T-helper 1 cell treated with Interleukin-12 subunit alpha and Interleukin-12 subunit beta and Interleukin-4 antibody, amounts not matched to agents 30 μg/mL and 1 μg/mL, for 36 hours (primary cell): ENCODE measurements around the gene MGLL.

Experiments
- H3K27ac Mint-ChIP-seq: one replicate; pipeline ENCODE4 v1.8.0; 2021; ENCODE audit warnings: mild to moderate bottlenecking, mixed read lengths
- H3K27me3 Mint-ChIP-seq: one replicate; pipeline ENCODE4 v1.8.0; 2021; ENCODE audit warnings: low read depth, mixed read lengths
- H3K36me3 Mint-ChIP-seq: one replicate; pipeline ENCODE4 v1.8.0; 2021; ENCODE audit warnings: low read depth, mixed read lengths
- H3K4me1 Mint-ChIP-seq: one replicate; pipeline ENCODE4 v1.8.0; 2021; ENCODE audit warnings: low read depth, mixed read lengths
- H3K4me3 Mint-ChIP-seq: one replicate; pipeline ENCODE4 v1.8.0; 2021; ENCODE audit warnings: mild to moderate bottlenecking, moderate library complexity, mixed read lengths
- H3K9me3 Mint-ChIP-seq: one replicate; pipeline ENCODE4 v1.8.0; 2021; ENCODE audit warnings: mixed read lengths

The MGLL gene

GRCh38 chr3:127772827-127773751, 49.2 kb downstream of the MGLL start:
- peaks cover 8% of the 10 kb centered on the region for H3K9me3 Mint-ChIP-seq
- H3K4me3 Mint-ChIP-seq: no peak overlapping the region
- H3K27ac Mint-ChIP-seq: no peak overlapping the region
- peaks cover 1% of the 10 kb centered on the region for H3K36me3 Mint-ChIP-seq
- peaks cover 1% of the 10 kb centered on the region for H3K4me1 Mint-ChIP-seq
- no peaks in the 10 kb centered on the region for H3K27me3 Mint-ChIP-seq

GRCh38 chr3:127772273-127772672, 50.0 kb downstream of the MGLL start:
- Mint-ChIP-seq H3K9me3 (peaks cover 8% of the 10 kb centered on the region), H3K4me3 (no peak overlapping the region), H3K36me3 (peaks cover 1% of the 10 kb centered on the region), H3K27ac (no peak overlapping the region), H3K27me3 (no peaks in the 10 kb centered on the region), H3K4me1 (peaks cover 1% of the 10 kb centered on the region)

DNA sequence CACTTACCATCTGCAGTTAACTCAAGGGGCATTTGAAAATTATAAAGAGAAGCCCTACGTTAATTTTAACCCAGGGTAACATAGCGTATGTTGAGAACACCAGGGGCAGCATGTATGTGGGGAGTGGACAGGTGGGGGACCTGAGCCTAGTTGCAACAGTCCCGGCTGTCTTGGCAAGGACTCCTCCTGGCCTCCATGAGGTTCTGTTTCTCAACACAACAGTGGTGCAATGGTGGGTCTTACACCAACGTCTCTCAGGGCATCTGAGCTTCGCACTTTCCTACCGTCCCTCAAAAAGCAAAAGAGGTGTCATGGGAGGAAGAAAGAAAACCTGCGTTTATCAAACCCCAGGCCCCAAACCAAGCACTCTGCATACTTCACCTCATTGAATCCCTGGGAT, 50.6 kb downstream of the MGLL start:
- Mint-ChIP-seq H3K9me3 (peaks cover 4% of the 10 kb centered on the region), H3K4me3 (no peak overlapping the region), H3K27me3 (no peaks in the 10 kb centered on the region), H3K27ac (no peak overlapping the region), H3K4me1 (no peaks in the 10 kb centered on the region), H3K36me3 (no peaks in the 10 kb centered on the region)

DNA sequence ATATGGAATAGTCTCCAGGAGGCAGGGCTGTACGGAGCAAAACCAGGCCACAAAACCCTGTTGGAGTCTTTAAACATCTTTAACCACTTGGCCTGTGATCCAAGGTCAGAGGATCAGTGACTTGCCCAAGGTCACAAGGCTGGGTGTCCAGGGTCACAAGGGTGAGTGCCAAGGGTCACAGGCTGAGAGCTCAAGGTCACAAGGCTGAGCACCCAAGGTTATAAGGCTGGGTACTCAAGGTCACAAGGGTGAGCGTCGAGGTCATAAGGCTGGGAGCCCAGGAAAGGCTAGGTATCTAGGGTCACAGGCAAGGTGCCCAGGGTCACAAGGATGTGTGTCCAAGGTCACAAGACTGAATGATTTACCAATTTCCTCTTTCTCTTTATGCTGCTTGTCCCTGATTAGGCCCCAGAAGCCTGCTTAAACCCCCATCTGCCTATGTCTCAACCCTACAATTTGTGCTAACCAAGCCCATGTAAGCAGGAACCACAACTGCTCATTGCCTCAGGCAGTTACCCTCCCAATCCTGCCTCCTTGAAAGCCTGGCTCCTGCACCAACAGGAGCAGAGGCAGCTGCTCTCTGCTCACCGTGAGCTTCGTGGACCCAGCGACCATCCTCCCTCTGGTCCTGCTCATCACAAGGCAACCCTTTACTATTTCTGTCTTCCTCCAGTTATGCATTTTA, 51.5 kb downstream of the MGLL start:
- no peaks in the 10 kb centered on the region for H3K9me3 Mint-ChIP-seq
- no peaks in the 10 kb centered on the region for H3K36me3 Mint-ChIP-seq
- no peak overlapping the region for H3K27ac Mint-ChIP-seq
- H3K4me1 Mint-ChIP-seq: no peaks in the 10 kb centered on the region
- H3K27me3 Mint-ChIP-seq: no peaks in the 10 kb centered on the region
- H3K4me3 Mint-ChIP-seq: no peak overlapping the region

- Mint-ChIP-seq H3K36me3 (no peaks in the 10 kb centered on the region), H3K4me1 (peaks cover 9% of the 10 kb centered on the region), H3K9me3 (no peaks in the 10 kb centered on the region), H3K27ac (no peak overlapping the region), H3K27me3 (no peaks in the 10 kb centered on the region), H3K4me3 (no peak overlapping the region)
Observed at GRCh38 chr3:127769284-127770081, 52.8 kb downstream of the MGLL start.

DNA sequence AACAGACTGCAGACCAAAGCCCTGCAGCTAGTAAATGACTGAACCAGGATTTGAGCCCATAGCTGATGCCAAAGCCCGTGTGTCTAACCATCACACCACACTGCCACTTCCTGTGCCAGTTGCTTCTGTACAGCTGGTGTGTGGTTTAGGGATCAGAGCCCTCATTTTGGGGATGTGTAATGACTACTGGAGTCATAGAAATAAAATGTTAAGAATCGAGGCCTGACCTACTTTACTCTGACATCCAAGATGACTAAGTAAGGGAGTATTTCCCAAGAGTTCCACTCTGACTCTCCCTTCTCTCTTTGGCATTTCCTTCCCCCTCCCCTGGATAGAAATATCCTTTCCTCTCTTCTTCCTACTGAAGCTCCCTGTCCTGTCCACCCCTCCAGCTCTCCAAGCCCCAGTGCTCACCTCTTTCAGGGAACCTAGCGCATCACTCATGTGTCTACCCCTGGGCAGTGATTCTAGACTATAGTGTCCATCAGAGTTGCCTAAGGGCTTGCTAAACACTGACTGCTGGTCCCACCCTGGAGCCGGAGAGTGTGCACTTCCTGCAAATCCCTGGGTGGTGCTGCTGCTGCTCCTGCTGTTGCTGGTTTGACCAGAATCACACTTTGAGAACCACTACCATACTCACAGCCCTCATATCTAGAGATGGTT, 53.8 kb downstream of the MGLL start:
- Mint-ChIP-seq H3K36me3 (no peaks in the 10 kb centered on the region), H3K9me3 (no peaks in the 10 kb centered on the region), H3K27ac (no peak overlapping the region), H3K27me3 (no peaks in the 10 kb centered on the region), H3K4me1 (peaks cover 10% of the 10 kb centered on the region), H3K4me3 (no peak overlapping the region)

GRCh38 chr3:127767126-127767525, 55.2 kb downstream of the MGLL start:
- Mint-ChIP-seq H3K4me1 (peaks cover 17% of the 10 kb centered on the region), H3K36me3 (no peaks in the 10 kb centered on the region), H3K4me3 (no peak overlapping the region), H3K27ac (no peak overlapping the region), H3K9me3 (no peaks in the 10 kb centered on the region), H3K27me3 (no peaks in the 10 kb centered on the region)

GRCh38 chr3:127765735-127766134, 56.6 kb downstream of the MGLL start:
- Mint-ChIP-seq H3K4me1 (peaks cover 18% of the 10 kb centered on the region), H3K36me3 (no peaks in the 10 kb centered on the region), H3K9me3 (no peaks in the 10 kb centered on the region), H3K4me3 (no peak overlapping the region), H3K27me3 (no peaks in the 10 kb centered on the region), H3K27ac (no peak overlapping the region)

DNA sequence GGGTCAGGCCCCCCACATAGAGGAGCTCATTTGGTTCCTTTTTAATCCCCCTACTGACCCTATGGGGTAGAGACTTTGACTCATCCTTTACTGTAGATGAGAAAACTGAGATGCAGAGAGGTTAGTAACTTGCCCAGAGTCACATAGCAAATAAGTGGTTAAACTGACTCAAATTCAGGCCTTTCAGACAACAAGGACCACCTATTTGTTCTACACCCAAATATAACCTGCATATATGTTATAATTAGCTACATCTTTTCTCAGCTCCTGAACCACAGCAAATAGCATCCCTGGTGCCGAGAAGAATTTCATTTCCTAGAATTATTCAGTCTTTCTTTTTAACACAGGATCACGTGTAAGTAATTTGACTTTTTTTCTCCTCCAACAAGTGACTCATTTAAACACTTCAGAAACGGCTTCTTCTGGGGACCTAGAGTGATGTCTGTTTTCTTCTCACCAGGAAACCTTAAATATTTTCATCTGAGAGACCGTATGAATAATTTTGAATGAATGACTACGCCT, 57.4 kb downstream of the MGLL start:
- Mint-ChIP-seq H3K27me3 (no peaks in the 10 kb centered on the region), H3K4me1 (peaks cover 18% of the 10 kb centered on the region), H3K27ac (peak overlapping the region; percentile 45), H3K4me3 (no peak overlapping the region), H3K9me3 (no peaks in the 10 kb centered on the region), H3K36me3 (no peaks in the 10 kb centered on the region)

- Mint-ChIP-seq H3K9me3 (no peaks in the 10 kb centered on the region), H3K4me3 (no peak overlapping the region), H3K27me3 (no peaks in the 10 kb centered on the region), H3K4me1 (peaks cover 18% of the 10 kb centered on the region), H3K36me3 (no peaks in the 10 kb centered on the region), H3K27ac (no peak overlapping the region)
Observed at GRCh38 chr3:127764301-127764700, 58.0 kb downstream of the MGLL start.

- Mint-ChIP-seq H3K27me3 (no peaks in the 10 kb centered on the region), H3K4me3 (no peak overlapping the region), H3K36me3 (no peaks in the 10 kb centered on the region), H3K9me3 (no peaks in the 10 kb centered on the region), H3K27ac (no peak overlapping the region), H3K4me1 (peaks cover 18% of the 10 kb centered on the region)
Observed at GRCh38 chr3:127763816-127764215, 58.5 kb downstream of the MGLL start.

- Mint-ChIP-seq H3K27ac (no peak overlapping the region), H3K27me3 (no peaks in the 10 kb centered on the region), H3K4me1 (peaks cover 18% of the 10 kb centered on the region), H3K9me3 (no peaks in the 10 kb centered on the region), H3K4me3 (no peak overlapping the region), H3K36me3 (no peaks in the 10 kb centered on the region)
Observed at GRCh38 chr3:127763337-127763736, 59.0 kb downstream of the MGLL start.

GRCh38 chr3:127762787-127763105, 59.6 kb downstream of the MGLL start:
- H3K27me3 Mint-ChIP-seq: no peaks in the 10 kb centered on the region
- H3K36me3 Mint-ChIP-seq: no peaks in the 10 kb centered on the region
- peak overlapping the region; percentile 7 for H3K27ac Mint-ChIP-seq
- no peaks in the 10 kb centered on the region for H3K9me3 Mint-ChIP-seq
- no peak overlapping the region for H3K4me3 Mint-ChIP-seq
- peaks cover 18% of the 10 kb centered on the region for H3K4me1 Mint-ChIP-seq
